ENCODE data around the gene NFKBIB. TPM values are rescaled to one million over a fixed set of nuclear protein-coding genes. Genes with fewer than 3 reads are reported as not detected.

The NFKBIB gene
- total RNA-seq, 1 experiment from 2014 or later = 39.8 TPM

GRCh38 chr19:38880882-38881609, 18.7 kb upstream of the NFKBIB start:
- DNase-seq (ENCODE audit: low spot score) (no peak), ATAC-seq (no peak)
- Mint-ChIP-seq H3K27ac (no peak overlapping the region), H3K4me3 (no peak overlapping the region), H3K9me3 (no peaks in the 10 kb centered on the region), H3K4me1 (peaks cover 26% of the 10 kb centered on the region), H3K27me3 (ENCODE audit: low read depth) (no peaks in the 10 kb centered on the region; the same call in 1 of the 2 replicates), H3K36me3 (no peaks in the 10 kb centered on the region)
- CTCF ChIA-PET = interaction anchor here (0.6 to 1.9 kb wide), 3 partner anchors 50 to 146 kb away, joined by 3 to 5 read pairs (median 4); partner anchors contain the start of genes MRPS12 and SARS2
- POLR2A ChIA-PET = no interaction called here
- no peak for TF ChIP-seq HMGA2 (CRISPR knock-in tag; IDR thresholded peaks at IDR 0.05)
- TF ChIP-seq ZNF396 (CRISPR knock-in tag; IDR thresholded peaks at IDR 0.05; ENCODE audit: borderline replicate concordance) = no peak
- TF ChIP-seq TP53 (CRISPR knock-in tag; IDR thresholded peaks at IDR 0.05) = no peak
- no peak for TF ChIP-seq IRF2 (CRISPR knock-in tag; IDR thresholded peaks at IDR 0.05; ENCODE audit: borderline replicate concordance, low read depth)
- no peak for TF ChIP-seq NR1H2 (CRISPR knock-in tag; IDR thresholded peaks at IDR 0.05)
- no peak for TF ChIP-seq RORB (CRISPR knock-in tag; IDR thresholded peaks at IDR 0.05)
- TF ChIP-seq PREB (CRISPR knock-in tag; IDR thresholded peaks at IDR 0.05; ENCODE audit: borderline replicate concordance) = no peak
- TF ChIP-seq JUN (CRISPR knock-in tag; IDR thresholded peaks at IDR 0.05) = no peak
- no peak for TF ChIP-seq ZSCAN18 (CRISPR knock-in tag; IDR thresholded peaks at IDR 0.05)
- no peak for TF ChIP-seq ELF4 (CRISPR knock-in tag; IDR thresholded peaks at IDR 0.05; ENCODE audit: low read depth)
- no peak for TF ChIP-seq MYBL2 (CRISPR knock-in tag; IDR thresholded peaks at IDR 0.05)
- no peak for TF ChIP-seq CDX4 (CRISPR knock-in tag; IDR thresholded peaks at IDR 0.05; ENCODE audit: borderline replicate concordance)
- no peak for TF ChIP-seq SOX15 (CRISPR knock-in tag; IDR thresholded peaks at IDR 0.05)
- TF ChIP-seq NR2C2 (CRISPR knock-in tag; IDR thresholded peaks at IDR 0.05) = no peak
- no peak for TF ChIP-seq JAZF1 (CRISPR knock-in tag; IDR thresholded peaks at IDR 0.05)
- TF ChIP-seq ZNF317 (CRISPR knock-in tag; IDR thresholded peaks at IDR 0.05; ENCODE audit: borderline replicate concordance, low read depth) = no peak

- no peak overlapping the region for H3K27ac Mint-ChIP-seq
Observed at GRCh38 chr19:38883286-38883685, 16.5 kb upstream of the NFKBIB start.

More at GRCh38 chr19:38883286-38883685, 16.5 kb upstream of the NFKBIB start:
- CTCF ChIA-PET = interaction anchor here (1.9 kb wide), 1 partner anchor 48 kb away, joined by 5 read pairs; the partner anchor contains the start of genes MRPS12 and SARS2
- Mint-ChIP-seq H3K4me3 (no peak overlapping the region), H3K27me3 (ENCODE audit: low read depth) (no peaks in the 10 kb centered on the region), H3K9me3 (no peaks in the 10 kb centered on the region), H3K36me3 (no peaks in the 10 kb centered on the region), H3K4me1 (peaks cover 11% of the 10 kb centered on the region)
- DNase-seq (ENCODE audit: low spot score) (no peak), ATAC-seq (no peak)
- POLR2A ChIA-PET = interaction anchor here (1.1 kb wide), 1 partner anchor 34 kb away, joined by 5 read pairs; no protein-coding TSS in a partner anchor
- no peak for TF ChIP-seq HMGXB4 (CRISPR knock-in tag; IDR thresholded peaks at IDR 0.05)
- TF ChIP-seq USF1 (CRISPR knock-in tag; IDR thresholded peaks at IDR 0.05) = no peak
- no peak for TF ChIP-seq ZNF532 (CRISPR knock-in tag; IDR thresholded peaks at IDR 0.05; ENCODE audit: borderline replicate concordance)
- no peak for TF ChIP-seq CREB1 (CRISPR knock-in tag; IDR thresholded peaks at IDR 0.05)
- no peak for TF ChIP-seq E2F5 (CRISPR knock-in tag; IDR thresholded peaks at IDR 0.05)
- TF ChIP-seq ZBTB43 (CRISPR knock-in tag; IDR thresholded peaks at IDR 0.05) = no peak
- TF ChIP-seq FOXK1 (CRISPR knock-in tag; IDR thresholded peaks at IDR 0.05) = no peak

Measured in WTC11 (cell line).